ENCODE measurements around the gene PROCA1. TPM values are rescaled to one million over a fixed set of nuclear protein-coding genes. Genes with fewer than 3 reads are reported as not detected.

Gene PROCA1
- total RNA-seq, 2 experiments from 2014 or later, result 4.5 to 4.6 TPM

DNA sequence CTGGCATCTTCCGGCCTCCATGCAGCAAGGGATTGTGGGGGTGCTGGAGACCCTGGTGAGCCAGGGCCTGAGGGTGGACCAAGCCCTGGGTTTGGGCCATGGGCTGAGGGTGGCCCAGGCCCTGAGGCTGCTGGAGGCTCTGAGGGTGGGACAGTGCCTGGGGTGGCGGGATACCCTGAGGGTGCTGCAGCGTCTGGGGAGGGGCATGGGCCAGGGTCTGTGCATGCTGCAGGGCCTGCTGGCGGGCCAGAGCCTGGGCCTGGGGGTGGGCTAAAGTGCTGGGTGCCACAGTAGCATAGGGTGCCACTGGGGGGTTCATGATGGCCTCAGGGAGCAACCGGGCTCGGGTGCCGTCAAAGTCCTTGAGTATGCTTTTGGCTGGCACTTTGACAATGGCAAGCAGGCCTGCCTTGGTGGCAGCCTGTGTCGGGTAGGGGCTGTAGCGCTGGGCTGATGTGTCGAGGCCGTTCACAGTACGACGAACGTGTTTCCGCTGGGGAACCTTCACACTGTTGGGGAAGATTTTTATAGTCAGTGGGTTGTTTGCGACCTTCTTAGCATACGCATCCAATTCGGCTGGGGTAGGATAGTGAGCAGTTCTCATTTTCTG lies 47.7 kb upstream of the PROCA1 start:
- CTCF ChIA-PET (ENCODE audit: unreplicated experiment), result no interaction called here
- intact Hi-C loops (cut with micrococcal nuclease; ENCODE audit: unreplicated experiment), result no loop called here
- H4K20me1 ChIP-seq (ENCODE audit: insufficient read depth, low read length), result no peaks in the 10 kb centered on the region

DNA sequence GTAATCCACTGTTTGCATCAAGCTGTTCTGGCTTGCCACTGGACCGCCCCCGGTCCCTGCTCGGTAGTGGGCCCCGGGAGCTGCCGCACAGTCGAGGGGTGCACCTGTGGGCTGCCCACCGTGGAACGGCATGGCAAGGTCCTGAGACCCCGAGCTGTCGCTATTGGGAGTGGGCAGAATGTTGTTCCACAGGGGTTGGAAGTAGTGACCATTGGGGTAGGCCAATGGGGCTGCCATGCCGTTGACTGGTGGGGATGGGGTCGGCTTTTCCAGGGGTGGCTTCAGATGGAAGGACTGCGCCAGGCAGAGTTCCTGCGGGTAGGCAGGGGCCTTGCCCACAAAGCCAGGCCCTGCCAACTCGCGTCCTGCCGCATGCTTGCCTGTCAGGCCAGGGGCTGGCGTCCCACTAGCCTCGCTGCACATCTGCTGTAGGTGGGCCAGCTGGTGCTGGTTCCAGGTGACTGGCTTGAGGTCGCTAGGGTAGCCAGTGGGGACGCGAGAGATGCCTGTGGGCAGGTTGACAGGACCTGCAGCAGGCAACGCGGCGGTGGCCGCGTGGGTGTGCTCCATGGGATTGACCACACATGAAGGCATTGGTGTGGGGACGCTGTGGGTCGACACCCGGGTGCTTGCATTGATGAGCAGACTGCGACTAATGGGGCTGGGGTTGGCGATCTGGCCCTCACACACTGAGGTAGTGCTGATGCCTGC lies 46.9 kb upstream of the PROCA1 start:
- intact Hi-C loops (cut with micrococcal nuclease; ENCODE audit: unreplicated experiment), result no loop called here
- POLR2A ChIA-PET, result interaction anchor here (0.6 to 2.2 kb wide), 2 partner anchors 11 to 31 kb away, joined by 6 to 9 read pairs; no protein-coding TSS in a partner anchor
- Histone ChIP-seq H3K36me3 (ENCODE audit: insufficient read depth, low read length) (peaks cover 27% of the 10 kb centered on the region), H3K4me1 (ENCODE audit: insufficient read depth, low read length, poor library complexity, severe bottlenecking) (no peaks in the 10 kb centered on the region), H3K79me2 (ENCODE audit: insufficient read depth, low read depth, low read length) (no peaks in the 10 kb centered on the region), H4K20me1 (ENCODE audit: insufficient read depth, low read length) (no peaks in the 10 kb centered on the region), H3K4me3 (ENCODE audit: low read depth, low read length, poor library complexity, severe bottlenecking) (no peak overlapping the region), H3K9me2 (ENCODE audit: insufficient read depth, low read length) (no peaks in the 10 kb centered on the region), H3K9me3 (ENCODE audit: low read length) (no peaks in the 10 kb centered on the region), H2AFZ (ENCODE audit: low read length) (no peak overlapping the region), H3K27ac (ENCODE audit: low read depth, low read length, poor library complexity, severe bottlenecking) (no peak overlapping the region), H3K4me2 (ENCODE audit: low read length) (no peak overlapping the region)
- CTCF ChIA-PET (ENCODE audit: unreplicated experiment), result no interaction called here
- TF ChIP-seq, protein P1, sequence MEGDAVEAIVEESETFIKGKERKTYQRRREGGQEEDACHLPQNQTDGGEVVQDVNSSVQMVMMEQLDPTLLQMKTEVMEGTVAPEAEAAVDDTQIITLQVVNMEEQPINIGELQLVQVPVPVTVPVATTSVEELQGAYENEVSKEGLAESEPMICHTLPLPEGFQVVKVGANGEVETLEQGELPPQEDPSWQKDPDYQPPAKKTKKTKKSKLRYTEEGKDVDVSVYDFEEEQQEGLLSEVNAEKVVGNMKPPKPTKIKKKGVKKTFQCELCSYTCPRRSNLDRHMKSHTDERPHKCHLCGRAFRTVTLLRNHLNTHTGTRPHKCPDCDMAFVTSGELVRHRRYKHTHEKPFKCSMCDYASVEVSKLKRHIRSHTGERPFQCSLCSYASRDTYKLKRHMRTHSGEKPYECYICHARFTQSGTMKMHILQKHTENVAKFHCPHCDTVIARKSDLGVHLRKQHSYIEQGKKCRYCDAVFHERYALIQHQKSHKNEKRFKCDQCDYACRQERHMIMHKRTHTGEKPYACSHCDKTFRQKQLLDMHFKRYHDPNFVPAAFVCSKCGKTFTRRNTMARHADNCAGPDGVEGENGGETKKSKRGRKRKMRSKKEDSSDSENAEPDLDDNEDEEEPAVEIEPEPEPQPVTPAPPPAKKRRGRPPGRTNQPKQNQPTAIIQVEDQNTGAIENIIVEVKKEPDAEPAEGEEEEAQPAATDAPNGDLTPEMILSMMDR (conservative IDR thresholded peaks at IDR 0.05; ENCODE audit: low read length), result no peak
- TF ChIP-seq EZH2phosphoT487 (IDR thresholded peaks at IDR 0.05; ENCODE audit: borderline replicate concordance, low read depth, low read length), result no peak
- no peak for DNase-seq (ENCODE audit: low spot score)
- BruUV-seq (replicated peaks), result no TSS peak

More for the DNA sequence above, 47.7 kb upstream of the PROCA1 start:
- Histone ChIP-seq H3K4me1 (ENCODE audit: insufficient read depth, low read length, poor library complexity, severe bottlenecking) (no peaks in the 10 kb centered on the region), H3K36me3 (ENCODE audit: insufficient read depth, low read length) (peaks cover 27% of the 10 kb centered on the region), H3K27ac (ENCODE audit: low read depth, low read length, poor library complexity, severe bottlenecking) (no peak overlapping the region), H3K9me2 (ENCODE audit: insufficient read depth, low read length) (no peaks in the 10 kb centered on the region), H3K9me3 (ENCODE audit: low read length) (no peaks in the 10 kb centered on the region), H3K4me2 (ENCODE audit: low read length) (no peak overlapping the region), H3K4me3 (ENCODE audit: low read depth, low read length, poor library complexity, severe bottlenecking) (no peak overlapping the region), H2AFZ (ENCODE audit: low read length) (no peak overlapping the region), H3K79me2 (ENCODE audit: insufficient read depth, low read depth, low read length) (no peaks in the 10 kb centered on the region)
- no TSS peak for BruUV-seq (replicated peaks)
- no peak for DNase-seq (ENCODE audit: low spot score)
- POLR2A ChIA-PET, result interaction anchor here (0.6 kb wide), 1 partner anchor 68 kb away, joined by 4 read pairs; no protein-coding TSS in a partner anchor
- no peak for TF ChIP-seq EZH2phosphoT487 (IDR thresholded peaks at IDR 0.05; ENCODE audit: borderline replicate concordance, low read depth, low read length)
- TF ChIP-seq, protein P1 (conservative IDR thresholded peaks at IDR 0.05; ENCODE audit: low read length), result no peak

Measured in OCI-LY7 (cell line).